Stimulated activated CD8-positive, alpha-beta memory T cell treated with anti-CD3 and anti-CD28 coated beads, Interleukin-12 subunit alpha, Interleukin-12 subunit beta, amount 100 ng/mL, for 24 hours (primary cell): ENCODE data around the gene FGD3.
"Not testable (repeated sequence)": the region's sequence is repeated elsewhere in the genome, so short reads cannot be mapped to it uniquely, and the experiment has no call there.

Source experiments
- DNase-seq: peaks from one replicate; pipeline ENCODE4 v3.0.0-alpha.2; 2020; ENCODE audit errors: extremely low read depth

FGD3 gene

DNA sequence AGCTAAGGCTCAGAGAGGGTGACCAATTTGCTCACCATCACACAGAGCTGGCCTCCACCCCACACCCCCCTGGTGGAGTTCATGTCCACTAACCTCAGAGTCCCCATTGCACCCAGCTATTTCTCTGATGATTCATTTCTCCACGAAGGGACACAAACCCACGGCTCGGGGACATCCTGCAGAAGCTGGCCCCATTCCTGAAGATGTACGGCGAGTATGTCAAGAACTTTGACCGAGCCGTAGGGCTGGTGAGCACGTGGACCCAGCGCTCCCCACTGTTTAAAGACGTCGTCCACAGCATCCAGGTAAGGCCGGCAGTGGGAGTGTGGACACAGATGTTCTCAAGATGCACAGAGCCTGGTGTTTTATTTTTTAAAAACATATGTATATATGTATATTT, 58.6 kb downstream of the FGD3 start:
- DNase-seq = no peak

- DNase-seq = no peak
Measured at GRCh38 chr9:93007529-93008058, 60.3 kb downstream of the FGD3 start.

- no peak for DNase-seq
Measured at GRCh38 chr9:93008457-93008856, 61.1 kb downstream of the FGD3 start.

GRCh38 chr9:93009337-93010015, 62.2 kb downstream of the FGD3 start:
- no peak for DNase-seq

- DNase-seq = no peak
Measured at GRCh38 chr9:93010056-93010455, 62.7 kb downstream of the FGD3 start.

DNA sequence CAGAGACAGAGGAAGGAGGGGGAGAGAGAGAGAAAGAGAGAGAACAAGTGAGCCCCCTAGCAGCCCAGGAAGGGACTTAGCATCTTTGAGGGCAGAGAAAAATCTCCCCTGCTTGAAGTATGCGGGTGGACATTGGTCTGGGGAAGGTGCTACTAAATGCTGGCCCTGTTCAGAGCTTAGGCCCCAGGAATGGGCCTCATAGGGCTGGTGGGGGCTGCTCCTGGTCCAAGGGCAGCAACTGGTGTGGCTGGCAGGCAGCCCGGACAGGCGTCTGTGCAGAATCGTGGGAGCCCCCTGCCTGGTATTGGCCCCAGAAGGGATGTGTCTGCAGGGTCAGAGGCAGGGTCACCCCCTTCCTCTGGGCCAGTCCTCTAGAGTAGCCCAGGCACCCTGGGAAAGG, 63.4 kb downstream of the FGD3 start:
- no peak for DNase-seq

- DNase-seq = no peak
Measured at GRCh38 chr9:93011114-93011513, 63.8 kb downstream of the FGD3 start.

DNA sequence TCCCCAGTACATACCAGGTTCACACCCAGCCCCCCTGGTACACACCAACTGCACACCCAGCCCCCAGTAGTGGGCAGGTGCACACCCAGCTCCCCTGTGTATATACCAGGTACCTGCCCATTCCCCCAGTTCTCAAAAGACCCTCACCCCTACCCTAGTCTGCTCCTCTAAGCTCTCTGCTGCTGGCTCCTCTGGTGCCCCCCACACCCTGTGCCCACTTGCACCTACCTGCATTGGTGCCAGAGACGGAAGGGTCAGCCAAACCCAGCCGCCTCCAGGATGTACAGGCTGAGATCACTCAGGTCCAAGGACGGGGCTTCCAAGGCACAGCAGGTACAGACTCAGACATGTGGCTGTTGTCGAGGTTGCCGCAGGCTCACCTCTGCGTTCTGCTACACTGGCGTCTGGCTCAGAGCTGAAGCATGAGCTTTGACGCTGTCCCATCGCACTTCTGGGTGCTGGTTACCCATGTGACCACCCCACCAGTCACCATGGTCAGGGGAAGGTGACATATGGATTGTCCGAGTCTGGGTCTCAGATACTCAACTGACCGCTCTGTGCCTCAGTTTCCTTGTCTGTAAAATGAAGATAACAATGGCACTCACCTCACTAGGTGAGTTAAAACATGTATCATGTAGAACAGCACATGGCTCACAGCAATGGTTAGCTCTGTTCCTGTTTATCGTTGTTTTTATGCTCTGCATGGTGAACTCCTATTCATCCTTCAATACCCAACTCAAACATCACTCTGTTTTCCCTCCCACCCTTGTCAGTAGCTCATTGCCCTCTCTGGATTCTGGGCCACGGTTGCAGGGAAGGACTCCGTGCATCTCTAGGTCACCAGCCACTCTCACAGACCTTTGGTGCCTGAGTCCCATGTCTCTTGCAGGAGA, 65.9 kb downstream of the FGD3 start:
- no peak for DNase-seq

DNA sequence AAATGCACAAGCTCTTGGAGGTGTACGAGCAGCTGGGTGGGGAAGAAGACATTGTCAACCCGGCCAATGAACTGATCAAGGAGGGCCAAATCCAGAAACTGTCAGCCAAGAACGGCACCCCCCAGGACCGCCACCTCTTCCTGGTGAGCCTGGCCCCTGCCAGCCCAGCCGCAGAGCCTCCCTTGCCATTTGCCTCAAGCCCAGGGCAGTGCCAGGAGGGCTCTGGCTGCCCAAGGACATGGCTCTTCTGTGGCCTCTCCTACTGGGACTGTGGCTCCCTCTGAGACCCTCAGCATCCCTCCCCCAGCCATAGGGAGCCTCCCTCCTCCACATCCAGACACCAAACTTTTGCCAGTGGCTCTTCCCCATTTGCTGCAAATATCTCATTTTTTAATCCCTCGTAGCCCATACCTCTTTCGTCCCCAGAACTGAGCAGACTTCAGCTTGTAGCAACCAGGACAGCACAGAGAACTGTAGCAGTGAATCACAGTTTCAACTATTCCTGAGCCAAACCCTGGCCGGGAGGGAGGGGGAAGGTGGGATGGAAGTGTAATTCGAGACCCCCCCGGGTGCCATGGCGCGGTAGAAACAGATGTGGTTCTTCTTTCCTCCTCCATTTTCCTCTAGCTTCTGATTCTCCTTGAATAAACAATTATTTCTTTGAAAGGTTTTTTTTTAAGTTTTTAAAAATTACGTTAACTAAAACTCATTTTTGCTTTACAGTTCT, 66.7 kb downstream of the FGD3 start:
- no peak for DNase-seq

GRCh38 chr9:93015190-93015589, 67.9 kb downstream of the FGD3 start:
- not testable (repeated sequence) for DNase-seq

- no peak for DNase-seq
Measured at GRCh38 chr9:93017621-93018020, 70.3 kb downstream of the FGD3 start.

GRCh38 chr9:93020151-93020550, 72.8 kb downstream of the FGD3 start:
- DNase-seq = no peak

GRCh38 chr9:93020771-93021670, 73.7 kb downstream of the FGD3 start:
- no peak for DNase-seq

GRCh38 chr9:93022066-93022465, 74.7 kb downstream of the FGD3 start:
- no peak for DNase-seq

- DNase-seq = no peak
Measured at GRCh38 chr9:93022721-93023520, 75.6 kb downstream of the FGD3 start.

DNA sequence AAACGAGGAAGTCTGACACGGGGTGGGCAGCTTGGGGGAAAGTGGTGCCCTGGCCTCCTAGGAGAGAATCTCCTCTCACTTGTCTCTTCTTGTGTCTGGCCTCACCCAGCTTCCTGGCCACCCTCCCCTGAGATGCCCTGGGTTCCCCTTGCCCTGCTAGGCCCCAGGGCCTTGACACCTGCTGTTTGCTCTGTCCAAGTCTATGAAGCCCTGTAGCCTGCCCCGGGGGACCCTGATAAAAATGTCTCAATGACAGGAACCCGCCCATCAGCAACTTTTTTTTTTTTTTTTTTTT, 76.1 kb downstream of the FGD3 start:
- no peak for DNase-seq

DNA sequence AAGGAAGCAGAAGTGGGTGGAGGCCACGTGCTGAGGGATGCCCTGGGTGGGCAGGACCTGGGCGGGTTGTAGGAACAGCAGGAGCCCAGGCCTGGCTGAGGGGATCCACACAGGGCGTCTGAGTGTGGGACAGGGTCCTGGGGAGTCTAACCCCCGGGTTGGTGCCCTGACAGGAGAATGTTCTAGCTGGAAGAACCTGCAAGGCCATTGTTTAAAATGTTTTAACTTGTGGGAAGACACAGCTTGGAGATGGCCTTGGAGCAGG, 77.3 kb downstream of the FGD3 start:
- no peak for DNase-seq

- no peak for DNase-seq
Measured at GRCh38 chr9:93024986-93025630, 77.8 kb downstream of the FGD3 start.

- no peak for DNase-seq
Measured at GRCh38 chr9:93025736-93026135, 78.4 kb downstream of the FGD3 start.

DNA sequence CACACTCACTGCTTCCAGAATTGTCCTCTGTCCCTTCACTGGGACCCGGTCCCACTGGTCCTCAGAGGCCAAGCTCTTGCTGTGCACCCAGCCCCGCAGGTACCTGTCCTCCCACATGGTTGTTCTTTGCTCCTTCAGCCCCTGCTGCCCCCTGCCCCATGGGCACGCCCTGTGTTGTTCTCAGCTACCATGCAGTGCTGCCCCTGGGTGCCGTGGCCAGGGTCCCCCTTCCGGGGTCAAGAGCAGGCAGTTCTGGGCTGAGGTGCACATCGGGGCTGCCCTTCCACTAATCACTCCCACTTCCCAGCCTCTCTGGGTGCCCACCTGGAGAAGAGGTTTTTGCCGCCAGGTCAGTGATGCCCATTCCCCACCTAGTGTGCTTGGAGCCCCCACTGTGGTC, 79.3 kb downstream of the FGD3 start:
- DNase-seq = no peak
